ENCODE data around the gene ELN. TPM values are rescaled to one million over a fixed set of nuclear protein-coding genes. Genes with fewer than 3 reads are reported as not detected.

The ELN gene
- total and polyA plus RNA-seq, 2 of the 8 experiments (the other 6 are each of a cell fraction or from before 2014, with no cell fraction given) = 5.1 to 5.6 TPM

- Histone ChIP-seq H2BK5ac (ENCODE audit: low read depth, low read length) (no peak overlapping the region), H3K23ac (ENCODE audit: insufficient read length) (no peak overlapping the region), H3K27ac (ENCODE audit: low read depth, low read length) (no peak overlapping the region), H3K79me1 (ENCODE audit: low read depth, low read length) (no peaks in the 10 kb centered on the region), H3K14ac (ENCODE audit: insufficient read length) (no peak overlapping the region), H3K9ac (replicated peaks in 1 of 4; ENCODE audit: extremely low read depth in 1 of 4, low read depth in 3 of 4, low read length in 3 of 4) (no peak overlapping the region; a peak in 1 of 7 replicates), H3K4me2 (ENCODE audit: insufficient read depth in 1 of 2, low read depth in 2 of 2, low read length in 2 of 2) (no peak overlapping the region), H4K5ac (ENCODE audit: insufficient read length, low read depth, low read length) (no peak overlapping the region), H2BK12ac (ENCODE audit: low read depth, low read length) (no peak overlapping the region), H3K4me1 (replicated peaks in 1 of 4; ENCODE audit: control insufficient read depth in 3 of 4, insufficient read depth in 4 of 4, low read length in 3 of 4) (no peaks in the 10 kb centered on the region; a peak in 1 of 7 replicates), H3K56ac (replicated peaks; ENCODE audit: insufficient read length, low read depth, low read length) (no peak overlapping the region), H2BK15ac (ENCODE audit: low read length) (no peak overlapping the region), H3K18ac (ENCODE audit: extremely low read depth, low read length) (no peak overlapping the region), H3K79me2 (ENCODE audit: control insufficient read depth in 1 of 2, insufficient read depth in 2 of 2, low read length in 2 of 2) (no peaks in the 10 kb centered on the region), H2AFZ (ENCODE audit: low read length) (no peak overlapping the region), H2AK5ac (ENCODE audit: low read depth, low read length) (no peak overlapping the region), H4K91ac (replicated peaks; ENCODE audit: insufficient read length, low read length) (no peak overlapping the region), H4K8ac (ENCODE audit: extremely low read depth, insufficient read depth, low read length) (no peak overlapping the region), H4K20me1 (replicated peaks in 1 of 2; ENCODE audit: control insufficient read depth in 1 of 2, insufficient read depth in 2 of 2, low read length in 2 of 2) (peaks cover 0 to 3% of the 10 kb centered on the region in 2 experiments), H3K9me3 (ENCODE audit: insufficient read depth in 2 of 2, low read depth in 1 of 2, low read length in 1 of 2) (no peaks in the 10 kb centered on the region), H3K27me3 (replicated peaks in 1 of 4; ENCODE audit: control insufficient read depth in 3 of 4, extremely low read depth in 1 of 4, insufficient read depth in 3 of 4, low read length in 3 of 4) (no peaks in the 10 kb centered on the region), H3K36me3 (ENCODE audit: control insufficient read depth in 2 of 4, insufficient read depth in 4 of 4, low read length in 3 of 4) (no peaks in the 10 kb centered on the region), H2BK120ac (replicated peaks; ENCODE audit: low read depth, low read length) (no peak overlapping the region), H3K4ac (replicated peaks; ENCODE audit: insufficient read length, low read depth, low read length) (no peak overlapping the region), H2BK20ac (ENCODE audit: low read length) (no peak overlapping the region), H3K4me3 (ENCODE audit: extremely low read depth in 1 of 4, insufficient read depth in 2 of 4, low read depth in 3 of 4, low read length in 4 of 4) (no peak overlapping the region), H3K23me2 (ENCODE audit: low read depth, low read length) (no peaks in the 10 kb centered on the region)
- WGBS, 2 experiments (ENCODE audit: extremely low coverage in 1 of 2, insufficient coverage in 1 of 2, insufficient read length in 1 of 2, insufficient replicate concordance in 2 of 2, low coverage in 1 of 2, low lambda C conversion rate in 2 of 2, missing lambda C conversion rate in 1 of 2) = 85% methylated on average over 5 of the region's 5 CpGs; no CpG with 5 or more reads in 1 of the 2 experiments
- ChIA-PET CTCF (ENCODE audit: partially characterized antibody) (interaction anchor here (0.6 to 14.4 kb wide), 6 partner anchors 20 to 573 kb away, joined by 3 to 145 read pairs (median 3); partner anchors contain the start of gene ELN), POLR2A (ENCODE audit: partially characterized antibody) (interaction anchor here (0.9 kb wide), 1 partner anchor 39 kb away, joined by 3 read pairs; no protein-coding TSS in a partner anchor)
- DNase-seq (ENCODE audit: low read depth in 1 of 2, low spot score in 2 of 2) (no peak), FAIRE-seq (no peak)
- no peak for TF ChIP-seq NRF1 (IDR thresholded peaks at IDR 0.05; ENCODE audit: low read depth, low read length)
- TF ChIP-seq BCL11A (IDR thresholded peaks at IDR 0.05; ENCODE audit: low read depth in 2 of 2, low read length in 2 of 2) = no peak
- TF ChIP-seq RBBP5 (IDR thresholded peaks at IDR 0.05; ENCODE audit: borderline replicate concordance, low read depth, low read length) = no peak
- TF ChIP-seq RNF2 (IDR thresholded peaks at IDR 0.05; ENCODE audit: borderline replicate concordance, low read depth, low read length, missing control alignments, poor library complexity, severe bottlenecking) = no peak
- TF ChIP-seq CBX5 (IDR thresholded peaks at IDR 0.05; ENCODE audit: low read depth, low read length) = no peak
- TF ChIP-seq NANOG (IDR thresholded peaks at IDR 0.05; ENCODE audit: insufficient read depth, low read depth, low read length, poor library complexity, severe bottlenecking) = no peak
- no peak for TF ChIP-seq RXRA (IDR thresholded peaks at IDR 0.05; ENCODE audit: insufficient read depth, low read depth, low read length)
- no peak for TF ChIP-seq ATF2 (IDR thresholded peaks at IDR 0.05; ENCODE audit: low read length)
- TF ChIP-seq KDM1A (IDR thresholded peaks at IDR 0.05; ENCODE audit: borderline replicate concordance, low read length) = no peak
- no peak for TF ChIP-seq SIN3A (conservative IDR thresholded peaks at IDR 0.05 in 1 of 2, IDR thresholded peaks at IDR 0.05 in 1 of 2; ENCODE audit: low read depth in 1 of 2, low read length in 2 of 2)
- no peak for TF ChIP-seq SIRT6 (IDR thresholded peaks at IDR 0.05; ENCODE audit: low read length)
These were observed 21.9 kb upstream of the ELN start for GRCh38 chr7:74006032-74006431.
